ENCODE data around the gene CCDC183.
A peak's percentile ranks its signal among the peaks of the same experiment; 100 is the strongest.

Gene CCDC183

GRCh38 chr9:136820971-136821825 is 25.1 kb downstream of the CCDC183 start:
- H3K9me3 ChIP-seq (ENCODE audit: control insufficient read depth, insufficient read depth, low read depth, low read length) = no peaks in the 10 kb centered on the region
- peak overlapping the region; percentile 55 for H3K4me3 ChIP-seq (ENCODE audit: low read depth, low read length)
- peaks cover 8% of the 10 kb centered on the region; the same call in 1 of the 2 replicates for H3K4me1 ChIP-seq (ENCODE audit: control insufficient read depth, insufficient read depth, low read length)
- H3K27ac ChIP-seq (ENCODE audit: low read depth, low read length) = no peak overlapping the region
- peak overlapping the region; percentile 80 for H3K9ac ChIP-seq (ENCODE audit: low read length)
- no peaks in the 10 kb centered on the region for H3K27me3 ChIP-seq (ENCODE audit: control insufficient read depth, insufficient read depth, low read length)
- peaks cover 35% of the 10 kb centered on the region for H3K36me3 ChIP-seq (ENCODE audit: control insufficient read depth, insufficient read depth, low read length)

- H3K27ac ChIP-seq (ENCODE audit: low read depth, low read length) = no peak overlapping the region
Observed at GRCh38 chr9:136821826-136822544, 25.8 kb downstream of the CCDC183 start.

GRCh38 chr9:136823136-136824046 is 27.3 kb downstream of the CCDC183 start:
- H3K36me3 ChIP-seq (ENCODE audit: control insufficient read depth, insufficient read depth, low read length) = peaks cover 51% of the 10 kb centered on the region
- H3K9me3 ChIP-seq (ENCODE audit: control insufficient read depth, insufficient read depth, low read depth, low read length) = no peaks in the 10 kb centered on the region
- peaks cover 8% of the 10 kb centered on the region; the same call in 1 of the 2 replicates for H3K4me1 ChIP-seq (ENCODE audit: control insufficient read depth, insufficient read depth, low read length)
- H3K9ac ChIP-seq (ENCODE audit: low read length) = no peak overlapping the region
- H3K27me3 ChIP-seq (ENCODE audit: control insufficient read depth, insufficient read depth, low read length) = no peaks in the 10 kb centered on the region
- no peak overlapping the region for H3K27ac ChIP-seq (ENCODE audit: low read depth, low read length)
- H3K4me3 ChIP-seq (ENCODE audit: low read depth, low read length) = no peak overlapping the region

More at GRCh38 chr9:136821826-136822544, 25.8 kb downstream of the CCDC183 start:
- Histone ChIP-seq H3K4me3 (ENCODE audit: low read depth, low read length) (peak overlapping the region; percentile 55), H3K27me3 (ENCODE audit: control insufficient read depth, insufficient read depth, low read length) (no peaks in the 10 kb centered on the region), H3K9ac (ENCODE audit: low read length) (no peak overlapping the region), H3K36me3 (ENCODE audit: control insufficient read depth, insufficient read depth, low read length) (peaks cover 40% of the 10 kb centered on the region), H3K9me3 (ENCODE audit: control insufficient read depth, insufficient read depth, low read depth, low read length) (no peaks in the 10 kb centered on the region), H3K4me1 (ENCODE audit: control insufficient read depth, insufficient read depth, low read length) (peaks cover 8% of the 10 kb centered on the region; the same call in 1 of the 2 replicates)

GRCh38 chr9:136824496-136825225 is 28.5 kb downstream of the CCDC183 start:
- Histone ChIP-seq H3K4me1 (ENCODE audit: control insufficient read depth, insufficient read depth, low read length) (peaks cover 8% of the 10 kb centered on the region; the same call in 1 of the 2 replicates), H3K36me3 (ENCODE audit: control insufficient read depth, insufficient read depth, low read length) (peaks cover 64% of the 10 kb centered on the region), H3K9ac (ENCODE audit: low read length) (no peak overlapping the region), H3K27ac (ENCODE audit: low read depth, low read length) (no peak overlapping the region), H3K9me3 (ENCODE audit: control insufficient read depth, insufficient read depth, low read depth, low read length) (no peaks in the 10 kb centered on the region), H3K27me3 (ENCODE audit: control insufficient read depth, insufficient read depth, low read length) (no peaks in the 10 kb centered on the region), H3K4me3 (ENCODE audit: low read depth, low read length) (no peak overlapping the region)

GRCh38 chr9:136825295-136826187 is 29.4 kb downstream of the CCDC183 start:
- Histone ChIP-seq H3K27ac (ENCODE audit: low read depth, low read length) (no peak overlapping the region), H3K36me3 (ENCODE audit: control insufficient read depth, insufficient read depth, low read length) (peaks cover 73% of the 10 kb centered on the region), H3K27me3 (ENCODE audit: control insufficient read depth, insufficient read depth, low read length) (no peaks in the 10 kb centered on the region), H3K4me1 (ENCODE audit: control insufficient read depth, insufficient read depth, low read length) (peaks cover 8% of the 10 kb centered on the region; the same call in 1 of the 2 replicates), H3K9ac (ENCODE audit: low read length) (no peak overlapping the region), H3K9me3 (ENCODE audit: control insufficient read depth, insufficient read depth, low read depth, low read length) (no peaks in the 10 kb centered on the region), H3K4me3 (ENCODE audit: low read depth, low read length) (no peak overlapping the region)

- H3K9ac ChIP-seq (ENCODE audit: low read length) = no peak overlapping the region
- no peak overlapping the region for H3K27ac ChIP-seq (ENCODE audit: low read depth, low read length)
- no peak overlapping the region for H3K4me3 ChIP-seq (ENCODE audit: low read depth, low read length)
- H3K36me3 ChIP-seq (ENCODE audit: control insufficient read depth, insufficient read depth, low read length) = peaks cover 78% of the 10 kb centered on the region
- H3K9me3 ChIP-seq (ENCODE audit: control insufficient read depth, insufficient read depth, low read depth, low read length) = no peaks in the 10 kb centered on the region
- H3K4me1 ChIP-seq (ENCODE audit: control insufficient read depth, insufficient read depth, low read length) = peaks cover 2% of the 10 kb centered on the region; the same call in 1 of the 2 replicates
- H3K27me3 ChIP-seq (ENCODE audit: control insufficient read depth, insufficient read depth, low read length) = no peaks in the 10 kb centered on the region
Observed at GRCh38 chr9:136826188-136826541, 30.0 kb downstream of the CCDC183 start.

- Histone ChIP-seq H3K4me3 (ENCODE audit: low read depth, low read length) (no peak overlapping the region), H3K27ac (ENCODE audit: low read depth, low read length) (no peak overlapping the region), H3K9me3 (ENCODE audit: control insufficient read depth, insufficient read depth, low read depth, low read length) (no peaks in the 10 kb centered on the region), H3K36me3 (ENCODE audit: control insufficient read depth, insufficient read depth, low read length) (peaks cover 86% of the 10 kb centered on the region), H3K4me1 (ENCODE audit: control insufficient read depth, insufficient read depth, low read length) (peaks cover 2% of the 10 kb centered on the region; the same call in 1 of the 2 replicates), H3K9ac (ENCODE audit: low read length) (no peak overlapping the region), H3K27me3 (ENCODE audit: control insufficient read depth, insufficient read depth, low read length) (no peaks in the 10 kb centered on the region)
Observed at GRCh38 chr9:136826703-136827582, 30.8 kb downstream of the CCDC183 start.

- Histone ChIP-seq H3K27me3 (ENCODE audit: control insufficient read depth, insufficient read depth, low read length) (no peaks in the 10 kb centered on the region), H3K4me1 (ENCODE audit: control insufficient read depth, insufficient read depth, low read length) (peaks cover 2% of the 10 kb centered on the region; the same call in 1 of the 2 replicates), H3K27ac (ENCODE audit: low read depth, low read length) (no peak overlapping the region; the same call in 1 of the 2 replicates), H3K4me3 (ENCODE audit: low read depth, low read length) (no peak overlapping the region), H3K9me3 (ENCODE audit: control insufficient read depth, insufficient read depth, low read depth, low read length) (no peaks in the 10 kb centered on the region), H3K36me3 (ENCODE audit: control insufficient read depth, insufficient read depth, low read length) (peaks cover 95% of the 10 kb centered on the region), H3K9ac (ENCODE audit: low read length) (no peak overlapping the region)
Observed at GRCh38 chr9:136827794-136828473, 31.8 kb downstream of the CCDC183 start.

All from HUES6 (cell line).